ENCODE results near the gene SUFU.

DNA sequence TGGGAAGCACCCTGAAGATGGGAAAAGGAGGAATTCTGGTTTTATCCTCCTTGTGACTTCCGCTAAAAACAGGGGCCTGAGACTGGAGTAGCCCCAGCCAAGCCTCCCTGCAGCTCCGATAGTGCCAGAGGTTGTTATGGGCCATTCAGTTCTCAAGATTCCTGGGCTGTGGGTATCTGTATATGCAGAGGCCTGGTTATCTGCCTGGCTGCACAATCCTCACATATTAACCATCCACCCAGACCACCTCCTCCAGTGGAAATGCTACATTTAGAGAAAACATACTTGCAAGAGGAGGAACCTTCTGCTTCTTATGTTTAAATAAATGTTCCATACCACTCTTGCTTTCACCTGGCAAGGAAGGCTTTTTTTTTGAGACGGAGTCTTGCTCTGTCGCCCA, 175.8 kb downstream of the SUFU start:
- TF ChIP-seq, protein P1, sequence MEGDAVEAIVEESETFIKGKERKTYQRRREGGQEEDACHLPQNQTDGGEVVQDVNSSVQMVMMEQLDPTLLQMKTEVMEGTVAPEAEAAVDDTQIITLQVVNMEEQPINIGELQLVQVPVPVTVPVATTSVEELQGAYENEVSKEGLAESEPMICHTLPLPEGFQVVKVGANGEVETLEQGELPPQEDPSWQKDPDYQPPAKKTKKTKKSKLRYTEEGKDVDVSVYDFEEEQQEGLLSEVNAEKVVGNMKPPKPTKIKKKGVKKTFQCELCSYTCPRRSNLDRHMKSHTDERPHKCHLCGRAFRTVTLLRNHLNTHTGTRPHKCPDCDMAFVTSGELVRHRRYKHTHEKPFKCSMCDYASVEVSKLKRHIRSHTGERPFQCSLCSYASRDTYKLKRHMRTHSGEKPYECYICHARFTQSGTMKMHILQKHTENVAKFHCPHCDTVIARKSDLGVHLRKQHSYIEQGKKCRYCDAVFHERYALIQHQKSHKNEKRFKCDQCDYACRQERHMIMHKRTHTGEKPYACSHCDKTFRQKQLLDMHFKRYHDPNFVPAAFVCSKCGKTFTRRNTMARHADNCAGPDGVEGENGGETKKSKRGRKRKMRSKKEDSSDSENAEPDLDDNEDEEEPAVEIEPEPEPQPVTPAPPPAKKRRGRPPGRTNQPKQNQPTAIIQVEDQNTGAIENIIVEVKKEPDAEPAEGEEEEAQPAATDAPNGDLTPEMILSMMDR (IDR thresholded peaks at IDR 0.05): no peak
- TF ChIP-seq POLR2A (IDR thresholded peaks at IDR 0.05): no peak
